GM12872 (cell line): Measurements from ENCODE around the gene NLRC5.

Experiments used
- CTCF ChIP-seq: IDR thresholded peaks from 3 replicates; pipeline ENCODE4 v1.5.1; 2011; ENCODE audit warnings: low read depth, mild to moderate bottlenecking, low read length, moderate library complexity; ENCODE audit not compliant: insufficient read depth

NLRC5 gene

GRCh38 chr16:57133031-57133430 lies 143.7 kb downstream of the NLRC5 start:
- TF ChIP-seq CTCF = no peak
